Naive thymus-derived CD8-positive, alpha-beta T cell (primary cell): ENCODE results near the gene TOM1L1. TPM values are rescaled to one million over a fixed set of nuclear protein-coding genes. Genes with fewer than 3 reads are reported as not detected.
A peak's percentile ranks its signal among the peaks of the same experiment; 100 is the strongest.

Source experiments
- ATAC-seq, 2 donors: fragments of 150-1000 bp; cut with Tn5 transposase in 1 of 2; sonication (Bioruptor Pico), chemical (Tn5 transposase) in 1 of 2; 1 replicate in 1 of 2; 2 replicates in 1 of 2; pipeline ENCODE4 v1.10.0; 2021; ENCODE audit warnings: mild to moderate bottlenecking in 2 of 2, moderate library complexity in 2 of 2
- POLR2A ChIA-PET: fragments of 350-600 bp; sonication (Branson Sonifier 250); formaldehyde crosslinking; loops from one replicate; lab custom pipeline; 2021; ENCODE audit warnings: antibody characterized with exemption; lab: Charles Lee
- DNase-seq, 10 donors: peaks; one replicate each; pipeline versions ENCODE4 v3.0.0 to v3.0.0-alpha.2; 2020 to 2022
- H3K27ac Mint-ChIP-seq, 10 donors: one replicate each; pipeline ENCODE4 v1.8.0; 2020 to 2022; ENCODE audit warnings: mild to moderate bottlenecking in 10 of 10, mixed read lengths in 10 of 10, moderate library complexity in 4 of 10, inconsistent platforms in 1 of 10
- H3K27me3 Mint-ChIP-seq, 5 donors: one replicate each; pipeline ENCODE4 v1.8.0; 2021 to 2022; ENCODE audit warnings: mixed read lengths in 5 of 5
- H3K36me3 Mint-ChIP-seq, 3 donors: one replicate each; pipeline ENCODE4 v1.8.0; 2020 to 2022; ENCODE audit warnings: mixed read lengths in 3 of 3, mild to moderate bottlenecking in 2 of 3, inconsistent platforms in 1 of 3
- H3K4me1 Mint-ChIP-seq, 4 donors: one replicate each; pipeline ENCODE4 v1.8.0; 2021 to 2022; ENCODE audit warnings: mixed read lengths in 4 of 4
- H3K4me3 Mint-ChIP-seq, 10 donors: one replicate each; pipeline ENCODE4 v1.8.0; 2020 to 2022; ENCODE audit warnings: mild to moderate bottlenecking in 10 of 10, mixed read lengths in 10 of 10, moderate library complexity in 6 of 10, inconsistent platforms in 1 of 10
- H3K9me3 Mint-ChIP-seq, 9 donors: one replicate each; pipeline ENCODE4 v1.8.0; 2020 to 2022; ENCODE audit warnings: mixed read lengths in 9 of 9, mild to moderate bottlenecking in 3 of 9, inconsistent platforms in 1 of 9, moderate library complexity in 1 of 9
- polyA plus RNA-seq, 3 donors: library from polyadenylated mRNA; unstranded; fragments of 300-500 nt; fragmentation: Illumina TruSeq; gene quantifications; one replicate each; pipeline ENCODE4 v1.2.3, GENCODE V29; 2021
- total RNA-seq, 8 experiments: library from RNA in 2 of 8; stranded (reverse) in 2 of 8; gene quantifications; one replicate each; pipeline ENCODE4 v1.2.3 and lab custom pipeline; 2021 to 2026

TOM1L1 gene
- total and polyA plus RNA-seq, 5 experiments from 2014 or later: not detected

DNA sequence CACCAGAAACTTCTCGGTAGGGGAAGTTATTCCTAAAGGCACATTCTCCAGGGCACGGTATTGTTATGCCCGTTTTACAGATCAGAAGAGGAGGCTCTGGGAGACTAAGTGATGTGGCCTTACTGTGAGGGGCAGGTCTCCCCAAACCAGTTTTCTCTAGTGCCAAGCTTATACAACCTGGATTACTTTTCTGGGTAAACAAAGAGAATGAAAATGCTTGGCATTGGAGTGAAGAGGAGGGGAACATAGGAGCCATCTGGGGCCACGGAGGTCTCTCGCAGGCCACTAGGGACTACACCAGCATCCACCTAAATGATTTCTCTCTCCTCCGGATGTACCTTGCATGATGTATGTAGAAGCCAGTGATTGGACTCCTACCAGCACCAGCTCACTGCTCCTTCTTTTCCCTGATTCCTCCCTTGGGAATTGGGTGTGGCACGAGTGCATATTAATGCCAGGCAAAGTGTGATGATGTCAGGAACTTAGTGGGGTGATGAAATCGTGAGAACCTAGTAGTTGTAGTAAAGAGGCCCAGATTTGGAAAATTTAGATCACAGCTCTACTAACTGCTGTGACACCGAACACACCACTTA is 674 bp downstream of the TOM1L1 start:
- Mint-ChIP-seq H3K4me1 (peaks cover 2 to 12% (median 7%) of the 10 kb centered on the region in 4 donors), H3K27me3 (peaks cover 18 to 39% (median 30%) of the 10 kb centered on the region in 5 donors), H3K27ac (no peak overlapping the region), H3K9me3 (no peaks in the 10 kb centered on the region), H3K36me3 (no peaks in the 10 kb centered on the region), H3K4me3 (peak overlapping the region in 7 of 10 donors; percentile 12 to 50 (median 35))
- no peak for DNase-seq
- ATAC-seq: no peak
- POLR2A ChIA-PET: no interaction called here

DNA sequence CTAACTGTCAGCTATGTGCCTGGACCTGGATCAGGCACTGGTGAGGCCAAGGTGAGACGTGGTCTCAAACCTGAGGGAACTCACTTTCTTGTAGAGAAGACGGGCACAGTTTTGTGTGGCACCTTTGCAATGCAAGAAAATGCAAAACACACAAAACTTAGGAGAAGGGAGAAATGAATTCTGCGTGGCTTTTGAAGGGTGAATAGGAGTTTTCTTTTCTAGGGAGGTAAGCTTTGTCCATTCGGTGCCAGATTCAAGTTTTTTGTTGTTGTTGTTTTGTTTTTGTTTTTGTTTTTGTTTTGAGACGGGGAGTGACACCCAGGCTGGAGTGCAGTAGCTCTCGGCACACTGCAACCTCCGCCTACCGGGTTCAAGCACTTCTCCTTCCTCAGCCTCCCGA is 1.4 kb downstream of the TOM1L1 start:
- Mint-ChIP-seq H3K27me3 (peaks cover 13 to 34% (median 25%) of the 10 kb centered on the region in 5 donors), H3K27ac (no peak overlapping the region), H3K4me3 (no peak overlapping the region), H3K4me1 (peaks cover 2 to 12% (median 7%) of the 10 kb centered on the region in 4 donors), H3K36me3 (no peaks in the 10 kb centered on the region), H3K9me3 (no peaks in the 10 kb centered on the region)
- POLR2A ChIA-PET: no interaction called here
- DNase-seq: no peak
- ATAC-seq: no peak

DNA sequence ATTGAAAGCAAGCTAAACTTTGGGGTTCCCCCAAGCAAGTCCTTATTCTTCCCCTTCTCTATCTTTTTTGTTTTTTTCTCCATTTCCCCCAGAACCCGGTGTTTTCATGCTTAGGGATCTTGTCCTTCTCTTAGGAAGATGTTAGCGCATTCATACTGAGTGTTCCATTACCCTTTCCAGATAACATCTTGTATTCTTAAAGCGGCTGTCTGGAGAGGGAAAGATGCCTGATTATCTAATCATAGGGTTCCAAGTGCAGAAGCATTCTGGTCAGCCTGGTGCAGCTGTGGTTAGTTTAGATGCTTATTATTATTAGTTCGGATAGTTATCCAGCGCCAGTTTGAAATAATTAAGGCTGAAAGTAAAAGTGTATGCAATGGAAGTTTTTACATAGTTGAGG is 2.0 kb downstream of the TOM1L1 start:
- DNase-seq (no peak), ATAC-seq (no peak)
- no peaks in the 10 kb centered on the region for H3K9me3 Mint-ChIP-seq
- H3K27ac Mint-ChIP-seq: no peak overlapping the region
- POLR2A ChIA-PET: no interaction called here
- H3K4me1 Mint-ChIP-seq: peaks cover 2 to 12% (median 7%) of the 10 kb centered on the region in 4 donors
- no peaks in the 10 kb centered on the region for H3K36me3 Mint-ChIP-seq
- peaks cover 13 to 29% (median 20%) of the 10 kb centered on the region in 5 donors for H3K27me3 Mint-ChIP-seq
- peak overlapping the region in 1 of 10 donors; percentile 42 for H3K4me3 Mint-ChIP-seq

DNA sequence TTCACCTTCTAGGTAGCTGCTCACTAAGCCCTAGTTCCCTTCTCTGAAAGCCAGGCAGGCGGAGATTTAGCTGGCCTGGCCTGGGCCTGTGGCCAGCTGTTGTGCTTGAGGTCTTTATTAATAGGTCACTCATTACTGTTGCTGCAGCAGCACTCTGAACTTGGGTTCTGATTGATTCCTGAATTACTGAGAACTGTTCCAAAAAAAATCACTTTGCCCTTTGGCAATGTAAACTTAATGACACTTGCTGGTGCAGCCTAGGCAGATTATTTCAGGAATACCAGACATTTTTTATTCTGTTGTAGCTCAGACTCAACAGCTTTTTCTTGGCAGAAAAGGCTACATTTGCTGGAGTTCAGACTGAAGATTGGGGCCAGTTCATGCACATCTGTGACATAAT is 2.7 kb downstream of the TOM1L1 start:
- H3K9me3 Mint-ChIP-seq: no peaks in the 10 kb centered on the region
- no peak overlapping the region for H3K27ac Mint-ChIP-seq
- no peaks in the 10 kb centered on the region for H3K36me3 Mint-ChIP-seq
- no peak overlapping the region for H3K4me3 Mint-ChIP-seq
- peaks cover 10 to 26% (median 18%) of the 10 kb centered on the region in 5 donors for H3K27me3 Mint-ChIP-seq
- H3K4me1 Mint-ChIP-seq: peaks cover 2 to 12% (median 7%) of the 10 kb centered on the region in 4 donors
- DNase-seq: no peak
- no peak for ATAC-seq
- POLR2A ChIA-PET: no interaction called here

DNA sequence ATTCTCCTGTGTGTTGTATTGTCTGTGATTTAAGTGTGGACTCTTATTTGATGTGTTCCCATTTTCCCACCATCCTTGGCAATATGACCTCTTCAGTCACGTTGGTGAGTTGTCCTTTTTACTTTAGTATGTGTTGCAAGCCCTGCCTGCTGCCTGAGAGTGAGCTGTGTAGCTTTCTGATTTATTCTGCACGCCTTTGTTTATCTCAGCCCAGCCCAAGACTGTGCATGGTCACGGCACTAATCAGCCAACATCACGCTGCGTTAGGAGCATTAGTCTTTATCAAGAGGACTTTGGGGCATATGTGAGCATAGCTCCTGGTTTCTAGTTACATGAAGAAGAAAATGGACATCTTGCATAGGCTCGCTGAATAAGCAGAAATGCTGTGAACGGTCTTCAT is 6.0 kb downstream of the TOM1L1 start:
- Mint-ChIP-seq H3K27me3 (peaks cover 0 to 6% (median 2%) of the 10 kb centered on the region in 5 donors), H3K4me1 (peaks cover 0 to 2% (median 0%) of the 10 kb centered on the region in 4 donors), H3K27ac (no peak overlapping the region), H3K4me3 (no peak overlapping the region), H3K9me3 (no peaks in the 10 kb centered on the region), H3K36me3 (no peaks in the 10 kb centered on the region)
- DNase-seq: no peak
- no peak for ATAC-seq
- POLR2A ChIA-PET: no interaction called here

DNA sequence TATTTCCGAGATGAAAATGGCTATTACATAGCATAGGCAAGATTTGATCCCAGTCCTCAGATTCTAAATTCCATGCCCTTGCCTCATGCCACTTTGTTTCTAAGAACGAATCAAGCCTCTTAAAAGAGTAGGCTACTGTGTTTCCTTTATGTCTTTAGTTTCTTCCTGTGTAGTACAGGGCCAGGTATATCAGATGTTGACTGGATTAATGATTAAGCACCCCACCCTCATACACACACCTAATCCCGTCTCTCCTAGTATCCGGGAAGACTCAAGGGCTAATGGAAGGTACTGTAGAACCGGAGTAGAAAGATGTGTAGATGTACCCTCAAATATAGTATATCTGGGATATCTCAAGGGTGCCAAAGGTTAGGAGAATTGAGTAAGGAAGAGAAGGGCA is 6.7 kb downstream of the TOM1L1 start:
- POLR2A ChIA-PET: no interaction called here
- peaks cover 0 to 6% (median 2%) of the 10 kb centered on the region in 5 donors for H3K27me3 Mint-ChIP-seq

DNA sequence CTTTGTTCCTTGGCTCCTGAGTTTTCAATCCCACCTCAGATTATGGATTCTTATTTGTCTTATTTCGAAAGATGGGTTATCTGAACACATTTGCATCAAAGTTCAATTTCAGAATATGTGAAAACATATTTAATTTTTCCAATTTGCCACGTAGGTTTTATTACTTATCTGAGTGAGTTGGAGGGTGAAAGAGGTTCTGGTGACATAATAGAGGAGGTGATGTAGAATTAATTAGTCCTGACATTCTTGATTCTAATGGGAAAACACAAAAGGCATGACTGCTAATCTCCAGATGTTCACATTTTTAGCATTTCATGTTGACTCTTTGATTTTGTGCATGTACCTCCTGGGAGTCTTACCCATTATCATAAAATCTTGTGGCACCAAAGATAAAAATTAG is 9.1 kb downstream of the TOM1L1 start:
- Mint-ChIP-seq H3K27me3 (peaks cover 0 to 6% (median 0%) of the 10 kb centered on the region in 5 donors), H3K9me3 (no peaks in the 10 kb centered on the region), H3K4me3 (no peak overlapping the region), H3K36me3 (no peaks in the 10 kb centered on the region), H3K27ac (no peak overlapping the region), H3K4me1 (no peaks in the 10 kb centered on the region)
- POLR2A ChIA-PET: no interaction called here
- no peak for ATAC-seq
- DNase-seq: no peak

More for the DNA sequence above, 6.7 kb downstream of the TOM1L1 start:
- DNase-seq: no peak
- ATAC-seq: no peak
- H3K27ac Mint-ChIP-seq: no peak overlapping the region
- H3K36me3 Mint-ChIP-seq: no peaks in the 10 kb centered on the region
- H3K4me1 Mint-ChIP-seq: peaks cover 0 to 2% (median 0%) of the 10 kb centered on the region in 4 donors
- H3K9me3 Mint-ChIP-seq: no peaks in the 10 kb centered on the region
- H3K4me3 Mint-ChIP-seq: no peak overlapping the region

DNA sequence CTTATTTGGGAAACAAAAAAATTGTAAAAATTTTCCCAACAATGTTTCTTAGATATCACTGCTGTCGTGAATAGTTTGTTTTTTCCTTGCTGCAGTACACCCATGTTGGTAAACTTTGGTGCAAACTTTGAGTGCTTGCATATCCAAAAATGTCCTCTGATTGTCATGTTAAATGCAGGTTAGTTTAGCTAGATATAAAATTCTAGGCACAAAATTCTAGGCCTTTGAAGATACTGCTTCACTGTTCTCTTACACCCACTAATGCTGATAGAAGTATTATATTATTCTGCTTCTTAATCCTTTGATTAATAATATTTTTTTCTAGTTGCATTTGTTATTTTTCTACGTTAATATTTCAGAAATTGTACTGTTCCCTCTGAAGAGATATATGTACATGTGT is 16.1 kb downstream of the TOM1L1 start:
- POLR2A ChIA-PET: no interaction called here
- ATAC-seq (no peak), DNase-seq (no peak)
- peak overlapping the region in 1 of 10 donors; percentile 8 for H3K27ac Mint-ChIP-seq
- H3K9me3 Mint-ChIP-seq: peaks cover 0 to 28% (median 10%) of the 10 kb centered on the region in 9 donors
- H3K4me3 Mint-ChIP-seq: no peak overlapping the region
- peaks cover 0 to 6% (median 0%) of the 10 kb centered on the region in 5 donors for H3K27me3 Mint-ChIP-seq
- H3K4me1 Mint-ChIP-seq: no peaks in the 10 kb centered on the region
- peaks cover 0 to 14% (median 0%) of the 10 kb centered on the region in 3 donors for H3K36me3 Mint-ChIP-seq

DNA sequence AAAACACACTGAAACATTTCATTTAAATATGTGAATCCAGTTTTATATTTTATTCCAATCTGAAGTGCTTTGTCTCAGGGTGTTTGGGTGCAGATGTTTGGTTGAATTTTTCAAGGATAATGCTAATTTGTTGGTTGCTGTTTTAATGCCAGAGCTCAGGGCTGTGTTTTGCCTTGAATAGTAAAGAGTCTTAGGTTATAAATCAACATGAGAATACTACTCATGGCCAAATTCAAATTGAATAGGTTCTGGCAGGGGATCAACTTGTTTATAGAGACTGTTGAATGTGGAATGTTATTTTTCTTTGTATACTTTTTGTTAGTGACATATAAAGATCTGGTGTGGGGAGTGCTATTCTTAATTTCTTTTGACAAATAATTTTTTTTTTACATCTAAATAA is 18.8 kb downstream of the TOM1L1 start:
- POLR2A ChIA-PET: no interaction called here
- peaks cover 0 to 28% (median 10%) of the 10 kb centered on the region in 9 donors for H3K9me3 Mint-ChIP-seq
- ATAC-seq: no peak
- H3K36me3 Mint-ChIP-seq: peaks cover 0 to 14% (median 0%) of the 10 kb centered on the region in 3 donors
- DNase-seq: no peak
- H3K27me3 Mint-ChIP-seq: peaks cover 0 to 6% (median 2%) of the 10 kb centered on the region in 5 donors
- no peak overlapping the region for H3K27ac Mint-ChIP-seq
- H3K4me3 Mint-ChIP-seq: no peak overlapping the region
- no peaks in the 10 kb centered on the region for H3K4me1 Mint-ChIP-seq

DNA sequence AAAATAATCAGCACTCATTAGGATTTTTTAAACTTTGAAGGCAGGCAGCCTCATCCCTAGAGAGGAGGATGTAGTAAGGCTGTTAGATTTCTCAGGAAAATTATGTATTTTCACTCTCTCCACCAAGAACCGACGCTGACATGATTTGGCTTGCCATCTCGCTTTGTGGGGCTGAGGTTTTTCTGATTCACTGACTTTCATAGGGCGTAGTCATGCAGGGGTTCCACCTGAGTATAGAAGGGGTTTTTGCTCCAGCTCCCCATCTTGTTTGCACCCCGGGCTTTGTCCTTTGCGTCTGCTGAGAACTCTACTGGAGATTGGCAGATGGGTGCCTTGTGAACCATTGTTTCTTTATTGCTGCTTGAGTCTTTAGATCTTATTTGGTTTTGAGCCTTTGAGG is 20.2 kb downstream of the TOM1L1 start:
- Mint-ChIP-seq H3K4me1 (no peaks in the 10 kb centered on the region), H3K4me3 (no peak overlapping the region), H3K27me3 (peaks cover 0 to 12% (median 3%) of the 10 kb centered on the region in 5 donors)

DNA sequence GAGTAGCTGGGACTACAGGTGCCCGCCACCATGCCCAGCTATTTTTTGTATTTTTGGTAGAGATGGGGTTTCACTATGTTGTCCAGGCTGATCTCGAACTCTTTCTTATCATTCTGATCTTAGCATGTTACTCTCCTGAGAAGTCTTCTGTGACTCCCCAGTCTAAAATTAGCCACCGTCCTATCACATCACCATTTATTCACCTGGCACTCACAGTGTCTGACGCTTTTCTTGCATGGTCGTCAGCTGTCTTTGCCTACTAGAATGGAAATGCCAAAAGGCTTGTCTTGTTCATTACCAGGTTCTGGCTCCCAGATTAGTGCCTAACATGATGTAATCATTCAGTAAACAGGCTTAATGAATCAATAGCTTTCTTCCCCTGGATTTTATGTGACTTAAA is 23.8 kb downstream of the TOM1L1 start:
- ATAC-seq (no peak), DNase-seq (no peak)
- Mint-ChIP-seq H3K4me3 (no peak overlapping the region), H3K9me3 (no peaks in the 10 kb centered on the region), H3K4me1 (no peaks in the 10 kb centered on the region), H3K36me3 (no peaks in the 10 kb centered on the region), H3K27me3 (peaks cover 0 to 11% (median 5%) of the 10 kb centered on the region in 5 donors), H3K27ac (no peak overlapping the region)
- POLR2A ChIA-PET: no interaction called here

More for the DNA sequence above, 20.2 kb downstream of the TOM1L1 start:
- DNase-seq (no peak), ATAC-seq (no peak)
- Mint-ChIP-seq H3K9me3 (peaks cover 0 to 24% (median 10%) of the 10 kb centered on the region in 9 donors), H3K27ac (no peak overlapping the region), H3K36me3 (peaks cover 0 to 14% (median 0%) of the 10 kb centered on the region in 3 donors)
- POLR2A ChIA-PET: no interaction called here

DNA sequence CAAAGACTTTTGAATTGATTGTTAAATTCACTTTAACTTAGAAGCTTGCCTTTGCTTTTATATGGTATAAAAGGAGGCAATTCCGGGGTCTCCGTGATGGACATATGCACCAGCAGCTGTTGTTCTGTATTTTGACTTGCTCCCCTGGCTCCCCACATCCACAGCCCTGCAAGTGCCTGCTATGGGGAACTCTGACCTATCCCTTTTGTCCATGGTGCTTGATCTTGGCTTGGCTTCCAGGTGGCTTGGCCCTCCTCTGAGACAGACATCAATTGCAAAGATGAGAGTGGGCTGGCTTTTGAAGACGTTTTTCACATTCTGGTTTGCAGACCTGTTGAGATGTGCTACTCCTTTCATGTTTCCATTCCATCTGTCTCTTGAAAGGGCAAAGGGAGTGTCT is 26.9 kb downstream of the TOM1L1 start:
- H3K27me3 Mint-ChIP-seq: peaks cover 0 to 13% (median 10%) of the 10 kb centered on the region in 5 donors
- no peak for DNase-seq
- H3K27ac Mint-ChIP-seq: peak overlapping the region in 1 of 10 donors; percentile 32
- POLR2A ChIA-PET: no interaction called here
- no peak for ATAC-seq
- no peaks in the 10 kb centered on the region for H3K4me1 Mint-ChIP-seq
- no peak overlapping the region for H3K4me3 Mint-ChIP-seq
- no peaks in the 10 kb centered on the region for H3K36me3 Mint-ChIP-seq
- H3K9me3 Mint-ChIP-seq: no peaks in the 10 kb centered on the region

DNA sequence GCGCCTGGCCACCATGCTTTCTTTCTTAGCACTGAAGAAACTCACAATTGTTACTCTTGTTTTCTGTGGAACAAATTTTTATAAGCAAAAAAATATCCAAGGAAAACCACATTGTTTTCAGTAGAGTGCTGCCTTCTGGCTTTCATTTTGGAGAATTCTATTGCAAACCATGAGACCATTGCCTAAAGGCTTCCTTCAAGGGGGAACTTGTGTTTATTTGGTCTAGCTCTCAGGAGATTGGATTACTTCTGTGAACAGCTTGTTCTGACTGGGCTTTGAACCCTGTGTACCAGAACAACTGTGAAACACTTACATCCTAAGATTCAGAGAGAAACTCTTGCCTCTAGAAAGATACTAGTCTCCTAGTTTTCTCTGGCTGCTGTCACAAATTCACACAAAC is 32.1 kb downstream of the TOM1L1 start:
- no peaks in the 10 kb centered on the region for H3K36me3 Mint-ChIP-seq
- DNase-seq (no peak), ATAC-seq (no peak)
- peaks cover 0 to 16% (median 7%) of the 10 kb centered on the region in 5 donors for H3K27me3 Mint-ChIP-seq
- H3K4me1 Mint-ChIP-seq: no peaks in the 10 kb centered on the region
- no peak overlapping the region for H3K4me3 Mint-ChIP-seq
- no peak overlapping the region for H3K27ac Mint-ChIP-seq
- H3K9me3 Mint-ChIP-seq: no peaks in the 10 kb centered on the region
- POLR2A ChIA-PET: no interaction called here

DNA sequence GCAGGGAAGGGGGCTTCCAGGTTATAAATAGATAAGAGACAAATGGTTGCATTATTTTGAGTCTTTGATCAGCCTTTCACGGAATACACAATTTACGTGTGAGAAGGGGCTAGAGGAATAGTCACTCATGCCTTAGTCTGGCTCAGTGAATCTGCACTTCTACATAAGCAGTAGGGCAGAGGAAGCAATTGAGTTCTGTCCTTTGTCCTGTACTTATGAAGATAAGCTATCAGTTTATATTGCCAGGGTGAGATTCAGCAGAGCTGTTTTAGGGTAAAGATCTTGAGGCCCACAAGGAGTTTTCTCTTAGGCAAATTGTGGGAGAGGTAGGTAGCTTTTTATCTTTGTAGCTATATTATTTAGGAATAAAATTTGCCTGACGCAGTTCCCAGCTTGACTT is 33.3 kb downstream of the TOM1L1 start:
- Mint-ChIP-seq H3K27ac (no peak overlapping the region), H3K27me3 (peaks cover 0 to 13% (median 3%) of the 10 kb centered on the region in 5 donors), H3K4me3 (no peak overlapping the region), H3K36me3 (no peaks in the 10 kb centered on the region), H3K4me1 (no peaks in the 10 kb centered on the region), H3K9me3 (no peaks in the 10 kb centered on the region)
- POLR2A ChIA-PET: no interaction called here
- ATAC-seq: no peak
- DNase-seq: no peak
